Stimulated activated memory B cell treated with anti-CD40 and anti-IgM and Interleukin-4, amounts not matched to agents 10 μg/mL and 1 μg/mL and 100 μg/mL, for 72 hours (primary cell): ENCODE results near the gene SAMD7.

ENCODE experiments used
- ATAC-seq: fragments of 150-1000 bp; cut with Tn5 transposase; 2 replicates; pipeline ENCODE4 v1.10.0; 2021
- H3K27ac Mint-ChIP-seq: one replicate; pipeline ENCODE4 v1.8.0; 2022; ENCODE audit warnings: mild to moderate bottlenecking, mixed read lengths
- H3K27me3 Mint-ChIP-seq: one replicate; pipeline ENCODE4 v1.8.0; 2022; ENCODE audit warnings: mixed read lengths
- H3K36me3 Mint-ChIP-seq: one replicate; pipeline ENCODE4 v1.8.0; 2022; ENCODE audit warnings: mixed read lengths
- H3K4me1 Mint-ChIP-seq: one replicate; pipeline ENCODE4 v1.8.0; 2022; ENCODE audit warnings: mixed read lengths
- H3K4me3 Mint-ChIP-seq: one replicate; pipeline ENCODE4 v1.8.0; 2022; ENCODE audit warnings: mild to moderate bottlenecking, moderate library complexity, mixed read lengths
- H3K9me3 Mint-ChIP-seq: one replicate; pipeline ENCODE4 v1.8.0; 2022; ENCODE audit warnings: mixed read lengths

The SAMD7 gene

DNA sequence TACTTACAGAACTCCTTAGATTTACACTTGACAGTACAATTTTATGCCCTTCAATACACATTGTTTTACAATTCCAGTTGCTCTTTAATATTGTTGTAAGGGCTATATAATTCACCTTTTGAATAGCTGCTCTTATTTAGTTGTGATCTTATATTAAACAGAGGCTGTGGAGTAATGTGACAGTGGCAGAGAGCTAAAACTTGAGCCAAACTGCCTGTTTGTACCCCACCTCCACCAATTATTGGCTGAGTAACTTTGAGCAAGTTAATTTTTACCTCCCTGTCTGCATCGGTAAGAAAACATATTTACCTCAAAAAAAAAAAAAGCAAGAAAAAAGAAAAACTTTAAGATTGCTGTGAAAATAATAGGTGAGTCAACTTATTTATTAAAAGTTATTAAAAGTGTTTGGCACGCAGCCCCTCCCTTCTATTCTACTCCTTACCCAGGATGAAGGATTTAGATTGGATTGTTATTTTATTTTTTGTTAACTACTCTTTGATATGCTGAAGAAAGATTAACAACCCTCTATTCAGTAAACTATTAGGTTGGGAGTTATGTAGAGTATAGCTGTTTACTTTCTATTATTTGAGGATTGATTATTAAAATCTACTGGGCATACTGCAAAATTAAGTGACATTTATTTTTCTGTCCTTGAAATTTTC is 57.0 kb downstream of the SAMD7 start:
- peaks cover 31% of the 10 kb centered on the region for H3K36me3 Mint-ChIP-seq
- peak overlapping the region; percentile 95 for H3K4me3 Mint-ChIP-seq
- H3K27me3 Mint-ChIP-seq, result no peaks in the 10 kb centered on the region
- H3K4me1 Mint-ChIP-seq, result peaks cover 68% of the 10 kb centered on the region
- H3K27ac Mint-ChIP-seq, result peak overlapping the region; percentile 98
- no peak for ATAC-seq
- H3K9me3 Mint-ChIP-seq, result peaks cover 6% of the 10 kb centered on the region

DNA sequence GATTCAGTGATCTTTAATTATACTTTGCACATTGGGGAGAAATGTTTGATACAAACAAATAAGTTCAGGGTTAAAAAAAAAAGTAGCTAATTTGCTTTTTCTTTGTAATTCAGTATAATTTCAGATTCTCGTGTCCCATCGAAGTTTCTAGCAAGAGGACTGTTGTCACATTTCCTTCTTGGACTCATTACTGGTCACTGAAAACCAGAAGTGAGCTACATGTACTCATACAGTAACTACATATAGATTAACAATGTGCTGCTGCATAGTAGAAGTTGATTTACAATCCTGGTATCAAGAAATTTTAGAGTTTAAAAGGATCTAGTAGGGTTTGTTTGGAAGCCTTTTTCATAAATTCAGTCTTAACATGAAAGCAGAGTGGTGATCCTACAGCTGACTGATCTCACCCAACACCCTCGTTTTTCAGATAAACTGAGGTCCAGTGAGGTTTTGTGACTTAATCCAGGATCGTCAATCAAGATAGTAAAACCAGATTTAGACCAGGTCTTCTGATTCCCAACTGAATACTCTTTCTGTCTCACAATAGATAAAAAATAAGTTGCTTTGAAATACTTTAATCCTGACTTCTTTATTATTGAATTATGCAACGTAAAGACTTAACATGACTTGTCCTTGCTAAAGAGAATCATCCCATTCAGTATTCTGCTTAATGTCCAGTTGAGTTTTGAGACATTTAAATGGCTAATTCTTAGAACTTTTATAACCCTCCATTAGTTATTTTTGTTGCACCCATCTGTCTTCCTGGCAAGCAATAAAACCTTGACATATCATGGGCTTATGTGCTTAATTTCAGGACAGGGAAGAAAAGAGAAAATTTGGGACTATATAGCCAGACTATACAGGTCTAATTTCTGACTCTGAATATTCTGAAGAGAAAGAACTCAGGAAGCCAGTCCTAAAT is 58.1 kb downstream of the SAMD7 start:
- Mint-ChIP-seq H3K36me3 (peaks cover 34% of the 10 kb centered on the region), H3K27me3 (no peaks in the 10 kb centered on the region), H3K4me3 (peak overlapping the region; percentile 95), H3K9me3 (peaks cover 3% of the 10 kb centered on the region), H3K27ac (peak overlapping the region; percentile 98), H3K4me1 (peaks cover 73% of the 10 kb centered on the region)
- no peak for ATAC-seq

DNA sequence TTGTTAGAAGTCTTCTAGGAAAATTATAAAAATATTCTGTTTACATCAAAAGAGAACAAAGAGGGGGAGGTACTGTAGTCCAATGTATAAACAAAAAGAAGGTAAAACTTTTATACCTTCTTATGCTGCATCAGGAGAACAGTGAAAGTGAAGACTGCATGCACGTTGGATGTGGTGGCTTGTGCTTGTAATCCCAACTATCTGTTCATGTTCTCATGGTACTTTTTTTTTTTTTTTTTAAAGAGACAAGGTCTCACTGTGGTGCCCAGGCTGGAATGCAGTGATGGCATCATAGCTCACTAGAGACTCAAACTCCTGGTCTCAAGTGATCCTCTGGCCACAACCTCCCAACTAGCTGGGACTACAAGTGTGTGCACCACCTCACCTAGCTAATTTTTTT is 59.5 kb downstream of the SAMD7 start:
- H3K9me3 Mint-ChIP-seq, result no peaks in the 10 kb centered on the region
- H3K36me3 Mint-ChIP-seq, result peaks cover 36% of the 10 kb centered on the region
- no peaks in the 10 kb centered on the region for H3K27me3 Mint-ChIP-seq
- no peak overlapping the region for H3K4me3 Mint-ChIP-seq
- no peak for ATAC-seq
- peak overlapping the region; percentile 14 for H3K27ac Mint-ChIP-seq
- H3K4me1 Mint-ChIP-seq, result peaks cover 68% of the 10 kb centered on the region

DNA sequence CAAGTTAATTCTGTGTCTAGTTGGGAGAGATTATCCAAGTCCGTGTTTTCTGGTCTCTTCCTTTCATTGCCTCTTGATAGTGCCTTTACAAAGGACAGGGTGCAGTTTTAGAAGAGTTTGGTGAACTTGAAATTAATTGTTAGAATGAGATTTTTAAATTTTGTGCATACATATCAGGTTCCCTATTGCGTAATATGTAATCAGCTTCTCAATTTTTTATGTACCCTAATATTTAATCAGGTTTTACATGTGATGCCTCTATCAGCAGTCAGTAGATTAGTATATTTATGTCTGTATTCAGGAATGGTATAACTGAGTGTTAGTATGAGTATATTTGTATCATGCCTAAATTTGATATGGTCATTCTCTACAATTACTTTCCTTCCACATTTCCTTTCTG is 60.1 kb downstream of the SAMD7 start:
- peaks cover 66% of the 10 kb centered on the region for H3K4me1 Mint-ChIP-seq
- no peaks in the 10 kb centered on the region for H3K27me3 Mint-ChIP-seq
- no peak for ATAC-seq
- peaks cover 40% of the 10 kb centered on the region for H3K36me3 Mint-ChIP-seq
- peak overlapping the region; percentile 25 for H3K27ac Mint-ChIP-seq
- no peaks in the 10 kb centered on the region for H3K9me3 Mint-ChIP-seq
- no peak overlapping the region for H3K4me3 Mint-ChIP-seq

DNA sequence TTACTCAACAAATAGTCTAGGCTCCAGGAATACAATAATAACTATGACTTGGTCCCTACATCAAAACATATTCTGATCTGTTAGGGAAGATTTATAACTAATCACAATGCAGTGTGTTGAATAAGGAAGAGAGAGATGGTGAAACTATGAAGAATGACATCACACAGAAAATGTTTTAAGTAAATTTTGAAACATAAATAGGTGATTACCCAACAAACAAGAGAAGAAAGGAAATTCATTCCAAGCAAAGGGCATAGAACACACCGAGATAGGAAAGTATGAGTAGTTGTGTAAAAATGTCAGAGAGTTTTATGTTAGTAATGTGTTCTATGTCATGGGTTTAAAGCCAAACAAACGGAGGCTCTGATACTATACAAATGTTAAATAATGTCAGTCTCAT is 68.7 kb downstream of the SAMD7 start:
- Mint-ChIP-seq H3K9me3 (no peaks in the 10 kb centered on the region), H3K27ac (peak overlapping the region; percentile 59), H3K27me3 (no peaks in the 10 kb centered on the region), H3K4me3 (no peak overlapping the region), H3K36me3 (peaks cover 63% of the 10 kb centered on the region), H3K4me1 (peaks cover 25% of the 10 kb centered on the region)
- ATAC-seq, result no peak

DNA sequence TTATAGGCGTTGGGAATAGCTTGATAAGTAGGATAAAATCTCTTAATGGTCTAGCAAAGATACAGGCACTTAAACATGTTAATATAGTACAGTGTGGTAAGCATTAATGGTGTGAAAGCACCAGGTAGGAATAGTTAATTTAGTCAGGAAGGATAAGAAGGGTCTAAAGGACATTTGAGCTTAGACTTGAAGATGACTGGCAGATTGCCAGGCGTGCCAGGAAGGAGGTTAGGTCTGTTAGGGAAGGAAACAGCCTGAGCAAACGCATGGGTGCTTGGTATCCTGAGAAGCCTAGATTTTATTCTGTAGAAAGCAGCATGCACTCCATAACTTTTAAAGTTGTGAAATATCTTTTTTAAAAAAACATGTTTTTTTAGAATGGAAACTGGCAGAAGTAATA is 72.9 kb downstream of the SAMD7 start:
- no peaks in the 10 kb centered on the region for H3K9me3 Mint-ChIP-seq
- peaks cover 55% of the 10 kb centered on the region for H3K36me3 Mint-ChIP-seq
- no peaks in the 10 kb centered on the region for H3K27me3 Mint-ChIP-seq
- ATAC-seq, result no peak
- H3K27ac Mint-ChIP-seq, result peak overlapping the region; percentile 49
- no peak overlapping the region for H3K4me3 Mint-ChIP-seq
- peaks cover 9% of the 10 kb centered on the region for H3K4me1 Mint-ChIP-seq
